ENCODE measurements around the gene ACTMAP.

- TF ChIP-seq RAD21 (IDR thresholded peaks at IDR 0.05; ENCODE audit: low read length) (no peak), EZH2phosphoT487 (IDR thresholded peaks at IDR 0.05; ENCODE audit: borderline replicate concordance, low read depth) (no peak), RXRA (IDR thresholded peaks at IDR 0.05; ENCODE audit: borderline replicate concordance, low read depth) (no peak), SIN3A (IDR thresholded peaks at IDR 0.05; ENCODE audit: borderline replicate concordance, low read depth, low read length) (no peak), GABPA (IDR thresholded peaks at IDR 0.05; ENCODE audit: low read depth) (no peak), TAF1 (IDR thresholded peaks at IDR 0.05; ENCODE audit: borderline replicate concordance, low read depth, low read length) (no peak), SMC3 (IDR thresholded peaks at IDR 0.05; ENCODE audit: low read depth, low read length) (no peak), EP300 (IDR thresholded peaks at IDR 0.05; ENCODE audit: borderline replicate concordance in 1 of 2, low read depth in 1 of 2, low read length in 1 of 2) (no peak), TEAD4 (IDR thresholded peaks at IDR 0.05; ENCODE audit: borderline replicate concordance, insufficient read depth) (no peak)
- TF ChIP-seq, protein P1, sequence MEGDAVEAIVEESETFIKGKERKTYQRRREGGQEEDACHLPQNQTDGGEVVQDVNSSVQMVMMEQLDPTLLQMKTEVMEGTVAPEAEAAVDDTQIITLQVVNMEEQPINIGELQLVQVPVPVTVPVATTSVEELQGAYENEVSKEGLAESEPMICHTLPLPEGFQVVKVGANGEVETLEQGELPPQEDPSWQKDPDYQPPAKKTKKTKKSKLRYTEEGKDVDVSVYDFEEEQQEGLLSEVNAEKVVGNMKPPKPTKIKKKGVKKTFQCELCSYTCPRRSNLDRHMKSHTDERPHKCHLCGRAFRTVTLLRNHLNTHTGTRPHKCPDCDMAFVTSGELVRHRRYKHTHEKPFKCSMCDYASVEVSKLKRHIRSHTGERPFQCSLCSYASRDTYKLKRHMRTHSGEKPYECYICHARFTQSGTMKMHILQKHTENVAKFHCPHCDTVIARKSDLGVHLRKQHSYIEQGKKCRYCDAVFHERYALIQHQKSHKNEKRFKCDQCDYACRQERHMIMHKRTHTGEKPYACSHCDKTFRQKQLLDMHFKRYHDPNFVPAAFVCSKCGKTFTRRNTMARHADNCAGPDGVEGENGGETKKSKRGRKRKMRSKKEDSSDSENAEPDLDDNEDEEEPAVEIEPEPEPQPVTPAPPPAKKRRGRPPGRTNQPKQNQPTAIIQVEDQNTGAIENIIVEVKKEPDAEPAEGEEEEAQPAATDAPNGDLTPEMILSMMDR (IDR thresholded peaks at IDR 0.05) = no peak
Measured at GRCh38 chr19:40768869-40769268, 18.6 kb upstream of the ACTMAP start.

Data from SK-N-SH (cell line).